ENCODE data around the gene CHST4. TPM values are rescaled to one million over a fixed set of nuclear protein-coding genes. Genes with fewer than 3 reads are reported as not detected.
"Not testable (repeated sequence)": the region's sequence is repeated elsewhere in the genome, so short reads cannot be mapped to it uniquely, and the experiment has no call there.

CHST4 gene
- polyA plus RNA-seq (ENCODE audit: insufficient read length in 4 of 4) = under 1 TPM; 0.27 to 0.55 (median 0.31) TPM

DNA sequence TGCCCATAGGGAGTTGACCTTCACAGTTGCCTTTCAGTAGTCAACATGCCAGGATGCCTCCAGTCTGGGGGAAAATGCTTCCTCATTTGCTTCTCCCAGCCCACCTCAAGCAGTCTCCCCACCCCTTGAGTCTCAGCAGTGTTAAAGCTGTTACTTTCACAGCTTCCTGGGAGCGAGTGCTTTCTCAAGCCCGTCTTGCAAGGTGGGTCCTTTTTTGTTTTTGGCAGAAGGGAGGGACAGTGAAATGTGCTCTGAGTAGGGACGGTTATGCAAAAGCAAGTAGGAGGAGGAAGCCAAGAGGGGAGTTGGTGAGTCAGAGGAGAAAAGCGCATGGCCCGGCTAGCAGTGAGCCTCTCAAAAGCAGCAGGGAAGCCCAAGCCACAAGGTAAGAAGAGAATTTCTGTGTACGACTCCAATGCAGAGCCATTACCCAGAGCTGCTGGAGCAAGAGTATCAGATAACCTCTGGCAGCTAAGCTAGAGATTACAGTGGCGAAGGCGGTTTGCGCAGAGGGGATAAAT, at the start of gene CHST4:
CHST4 (plus strand) TSS at position 316 of the 521 bp plus-strand sequence. CDS start 10,252 bp downstream, outside the sequence.
- peak in 2 of 4 donors; percentile 24 to 27 for DNase-seq (ENCODE audit: low read depth in 4 of 4, low spot score in 2 of 4)

DNA sequence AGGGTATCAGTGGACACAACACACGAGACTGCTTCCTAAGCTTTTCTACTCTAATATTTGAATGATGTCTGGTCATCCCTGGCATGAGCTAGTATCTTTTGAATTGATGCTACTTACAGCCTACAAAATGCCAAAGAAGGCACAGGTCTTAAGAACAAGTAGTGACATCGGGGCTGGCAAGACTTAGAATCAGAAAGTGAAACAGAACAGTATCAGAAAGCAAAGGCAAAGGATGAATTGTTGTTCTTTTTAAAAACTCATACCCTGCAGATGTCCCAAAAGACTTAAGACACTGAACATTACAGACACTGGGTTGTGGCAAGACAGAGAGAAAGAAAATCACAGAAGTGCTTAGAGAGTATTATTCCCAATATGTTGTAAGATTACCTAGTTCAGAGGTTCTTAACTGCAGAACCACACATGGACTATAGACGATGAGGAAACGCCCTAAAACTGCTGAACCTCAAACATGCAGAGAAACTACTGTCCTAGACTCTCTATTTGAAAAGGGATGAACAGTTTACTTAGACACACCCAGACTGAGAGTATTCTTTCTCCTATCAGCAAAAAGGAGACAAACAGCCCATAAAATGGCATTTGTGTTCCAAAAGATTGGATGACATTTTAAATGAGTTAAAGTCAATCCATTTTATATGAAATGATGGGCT, 49.6 kb upstream of the CHST4 start:
- DNase-seq (ENCODE audit: low read depth in 4 of 4, low spot score in 2 of 4) = no peak

- DNase-seq (ENCODE audit: low read depth in 4 of 4, low spot score in 2 of 4) = no peak
Observed at GRCh38 chr16:71479420-71479819, 46.8 kb upstream of the CHST4 start.

- DNase-seq (ENCODE audit: low read depth in 4 of 4, low spot score in 2 of 4) = no peak
Observed at GRCh38 chr16:71480956-71481355, 45.3 kb upstream of the CHST4 start.

DNA sequence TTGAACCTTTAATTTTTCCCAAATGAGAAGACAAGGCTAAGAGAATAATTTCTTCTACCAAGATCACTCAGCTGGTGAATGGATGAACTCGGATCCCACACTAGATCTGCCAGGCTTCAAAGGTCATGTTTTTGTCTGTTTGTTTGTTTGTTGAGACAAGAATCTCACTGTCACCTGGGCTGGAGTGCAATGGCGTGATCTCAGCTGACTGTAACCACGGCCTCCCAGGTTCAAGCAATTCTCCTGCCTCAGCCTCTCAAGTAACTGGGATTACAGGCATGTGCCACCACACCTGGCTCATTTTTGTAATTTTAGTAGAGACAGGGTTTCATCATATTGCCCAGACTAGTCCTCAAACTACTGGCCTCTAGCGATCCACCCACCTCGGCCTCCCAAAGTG, 43.7 kb upstream of the CHST4 start:
- no peak for DNase-seq (ENCODE audit: low read depth in 4 of 4, low spot score in 2 of 4)

DNA sequence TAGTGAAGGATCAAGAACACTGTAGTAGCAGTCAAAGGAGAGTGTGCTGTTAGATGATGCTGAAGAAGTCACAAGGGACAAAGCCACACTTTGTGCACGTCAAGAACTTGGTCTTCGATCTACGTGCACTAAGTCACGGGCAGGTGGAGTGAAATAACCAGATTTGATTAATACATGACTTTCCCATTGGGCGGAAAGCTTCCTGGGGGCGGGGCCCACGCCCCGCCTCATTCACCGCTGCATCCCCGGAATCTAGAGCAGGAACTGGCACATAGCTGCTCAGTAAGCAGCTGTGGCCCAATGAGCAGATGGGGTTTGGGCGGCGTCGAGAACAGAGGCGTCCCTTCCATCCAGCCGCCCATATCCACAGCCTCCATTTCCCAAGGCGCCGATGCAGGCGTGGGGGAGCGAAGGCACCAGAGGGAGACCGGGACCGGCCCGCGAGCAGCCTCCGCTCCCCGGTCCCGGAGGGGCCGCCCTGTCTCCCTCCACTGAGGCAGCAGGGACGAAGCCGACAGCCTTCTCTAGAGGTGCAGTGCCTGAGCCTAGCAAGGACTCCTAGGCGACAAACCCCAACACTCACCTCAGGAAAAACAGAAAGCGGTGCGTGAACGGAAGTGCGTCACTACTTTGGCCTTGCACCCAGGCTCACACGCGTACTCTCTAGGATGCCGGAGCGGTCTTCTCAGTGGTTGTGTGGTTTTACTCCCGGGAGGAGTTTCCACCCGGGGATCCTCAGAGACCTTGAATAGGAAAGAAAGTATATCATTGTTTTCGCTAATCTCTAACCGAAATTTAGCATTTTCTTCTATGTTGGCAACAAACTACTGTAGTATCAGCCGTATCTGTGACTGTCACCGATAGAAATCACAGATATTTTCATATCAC, 42.0 kb upstream of the CHST4 start:
- DNase-seq (ENCODE audit: low read depth in 4 of 4, low spot score in 2 of 4) = peak in 3 of 4 donors; percentile 79 to 84 (median 81)

DNA sequence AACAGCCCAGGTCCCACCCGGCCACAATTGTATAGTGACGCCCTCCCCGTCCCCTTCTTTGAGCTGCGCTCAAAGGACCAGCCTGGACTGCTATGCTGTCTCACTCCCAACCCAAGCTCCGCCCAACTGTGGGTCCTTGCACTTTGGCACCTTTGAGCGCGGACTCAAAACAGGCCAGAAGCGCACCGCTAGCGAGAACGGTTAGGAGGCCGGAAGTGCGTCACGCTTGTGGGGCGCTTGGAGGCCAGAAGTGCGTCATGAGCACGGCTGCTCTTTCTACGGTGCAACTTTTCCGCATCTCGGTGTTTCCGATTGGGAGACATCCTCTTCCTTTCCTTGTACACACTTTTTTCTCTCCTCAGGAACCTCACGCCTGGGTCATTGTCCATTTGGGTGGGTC, 37.1 kb upstream of the CHST4 start, which contains the start of gene ZNF19:
ZNF19 (minus strand) TSS at position 203 of the 400 bp plus-strand sequence. CDS start 7,210 bp downstream, outside the sequence.
- DNase-seq (ENCODE audit: low read depth in 4 of 4, low spot score in 2 of 4) = no peak

DNA sequence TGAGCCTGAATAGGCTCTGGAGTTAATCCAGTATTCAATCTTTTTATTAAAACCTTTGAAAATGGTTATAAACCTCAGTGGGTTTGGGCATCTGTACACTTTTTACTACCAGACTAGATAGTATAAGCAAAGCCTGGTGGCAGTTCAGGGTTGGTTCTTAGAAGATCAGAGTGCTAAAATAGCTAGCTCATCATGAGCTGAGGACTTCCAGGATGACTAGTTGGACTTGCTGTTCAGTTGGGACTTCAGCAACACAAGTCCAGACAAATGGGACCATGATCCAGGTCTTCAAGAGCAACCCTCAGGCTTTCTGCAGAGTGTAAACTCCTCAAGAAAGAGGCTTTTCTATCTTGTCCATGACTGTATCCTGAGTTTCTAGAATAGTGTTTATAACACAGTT, 35.9 kb upstream of the CHST4 start:
- no peak for DNase-seq (ENCODE audit: low read depth in 4 of 4, low spot score in 2 of 4)

DNA sequence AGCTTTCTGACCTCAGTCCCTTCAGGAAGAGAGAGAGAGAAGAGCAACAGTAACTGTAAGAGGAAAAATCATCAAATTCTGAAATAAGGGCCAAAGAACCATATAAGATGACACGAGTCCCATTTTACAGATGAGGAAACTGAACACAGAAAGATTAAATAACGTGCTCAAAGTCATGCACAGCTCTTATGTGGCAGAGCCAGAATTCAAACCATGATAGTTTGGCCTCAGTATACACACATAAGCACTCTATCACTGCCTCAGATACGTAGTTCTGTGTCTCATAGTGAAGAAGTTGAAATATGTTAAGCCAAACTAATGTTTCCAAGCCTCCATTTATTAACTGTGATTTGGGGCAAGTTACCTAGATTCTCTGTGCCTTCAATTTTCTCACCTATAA, 35.2 kb upstream of the CHST4 start:
- DNase-seq (ENCODE audit: low read depth in 4 of 4, low spot score in 2 of 4) = no peak

DNA sequence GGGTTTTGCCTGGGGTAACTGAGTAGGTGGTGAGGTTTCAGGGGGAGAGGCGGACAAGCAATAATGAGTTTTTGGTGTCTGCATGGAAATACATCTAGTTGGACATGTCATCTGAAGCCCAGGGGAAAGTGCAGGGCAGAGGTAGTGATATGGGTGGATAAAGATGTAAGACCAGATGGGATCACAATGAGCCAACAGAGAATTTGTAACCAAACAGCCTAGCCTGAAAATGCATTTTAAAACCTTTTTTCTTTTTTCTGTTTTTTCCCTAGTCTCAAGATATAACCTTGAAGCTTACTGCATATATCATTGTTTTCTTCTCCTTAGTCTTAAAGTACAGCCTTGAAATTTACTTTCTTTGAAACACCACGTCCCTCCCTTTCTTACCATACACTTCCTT, 33.4 kb upstream of the CHST4 start:
- DNase-seq (ENCODE audit: low read depth in 4 of 4, low spot score in 2 of 4) = no peak

- DNase-seq (ENCODE audit: low read depth in 4 of 4, low spot score in 2 of 4) = no peak
Observed at GRCh38 chr16:71493213-71493612, 33.0 kb upstream of the CHST4 start.

GRCh38 chr16:71498031-71498430, 28.2 kb upstream of the CHST4 start:
- DNase-seq (ENCODE audit: low read depth in 4 of 4, low spot score in 2 of 4) = no peak

DNA sequence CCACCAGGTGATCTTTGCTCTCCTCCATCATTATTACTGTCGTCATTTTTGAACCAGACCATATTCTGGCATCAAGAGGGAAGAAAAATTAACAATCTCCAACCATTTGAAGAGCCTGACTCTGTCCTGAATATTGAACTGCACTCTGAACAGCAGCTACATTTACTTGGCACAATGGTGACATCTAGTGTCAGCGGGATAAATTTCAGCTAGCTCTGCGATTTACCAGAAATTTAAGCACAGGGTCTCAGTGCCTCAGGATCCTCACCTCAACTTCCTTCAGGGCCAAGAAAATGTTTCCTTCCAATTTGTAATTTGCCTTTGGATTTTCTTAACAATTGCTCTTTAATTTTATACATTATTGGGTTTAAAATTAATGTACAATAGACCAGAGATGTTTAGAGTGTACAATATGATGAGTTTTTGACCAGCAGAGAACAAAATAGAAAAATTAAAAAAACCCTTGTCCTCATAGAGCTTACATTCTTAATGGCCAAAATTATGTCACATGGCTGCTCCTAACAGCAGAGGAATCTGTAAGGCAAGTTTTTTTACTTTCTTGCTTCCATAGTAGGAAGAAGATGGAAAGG, 26.4 kb upstream of the CHST4 start:
- peak in 1 of 4 donors; percentile 33 for DNase-seq (ENCODE audit: low read depth in 4 of 4, low spot score in 2 of 4)

DNA sequence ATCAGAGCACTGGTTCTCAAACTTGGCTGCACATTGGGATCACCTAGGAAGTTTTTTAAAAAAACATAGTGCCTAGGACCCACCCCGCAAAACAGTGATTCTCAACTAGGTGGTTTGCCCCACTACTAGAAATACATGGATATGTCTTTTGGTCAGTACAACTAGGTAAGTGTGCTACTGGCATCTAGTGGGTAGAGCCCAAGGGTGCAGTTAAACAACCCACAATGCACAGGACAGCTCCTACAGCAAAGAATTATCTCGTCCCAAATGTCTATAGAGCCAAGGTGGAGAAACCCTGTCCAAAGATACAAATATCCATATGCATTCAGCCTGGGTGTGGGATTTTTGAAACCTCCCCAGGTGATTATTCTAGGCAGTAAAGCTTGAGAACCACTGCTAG, 25.3 kb upstream of the CHST4 start:
- DNase-seq (ENCODE audit: low read depth in 4 of 4, low spot score in 2 of 4) = no peak

DNA sequence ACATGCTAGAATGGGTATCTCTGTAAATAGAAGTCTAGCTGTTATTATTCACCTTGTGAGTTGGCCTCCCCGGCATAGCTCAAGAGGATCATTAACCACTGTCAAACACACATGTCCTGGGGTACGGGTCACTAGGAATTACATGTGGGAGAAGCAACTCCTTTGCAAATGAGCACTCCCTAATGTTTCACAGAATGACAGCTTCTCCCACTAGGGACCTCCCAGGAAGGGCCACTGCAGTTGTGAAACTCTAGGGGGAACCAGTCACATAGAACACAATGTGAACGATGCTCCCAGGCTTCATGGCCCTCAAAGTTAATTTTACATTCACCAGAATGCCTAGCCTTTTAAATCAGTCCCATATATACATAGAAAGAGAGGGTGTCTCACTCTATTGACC, 24.7 kb upstream of the CHST4 start:
- DNase-seq (ENCODE audit: low read depth in 4 of 4, low spot score in 2 of 4) = peak in 1 of 4 donors; percentile 27

- not testable (repeated sequence) for DNase-seq (ENCODE audit: low read depth in 4 of 4, low spot score in 2 of 4)
Observed at GRCh38 chr16:71504051-71504450, 22.2 kb upstream of the CHST4 start.

GRCh38 chr16:71504901-71505300, 21.3 kb upstream of the CHST4 start:
- no peak for DNase-seq (ENCODE audit: low read depth in 4 of 4, low spot score in 2 of 4)

DNA sequence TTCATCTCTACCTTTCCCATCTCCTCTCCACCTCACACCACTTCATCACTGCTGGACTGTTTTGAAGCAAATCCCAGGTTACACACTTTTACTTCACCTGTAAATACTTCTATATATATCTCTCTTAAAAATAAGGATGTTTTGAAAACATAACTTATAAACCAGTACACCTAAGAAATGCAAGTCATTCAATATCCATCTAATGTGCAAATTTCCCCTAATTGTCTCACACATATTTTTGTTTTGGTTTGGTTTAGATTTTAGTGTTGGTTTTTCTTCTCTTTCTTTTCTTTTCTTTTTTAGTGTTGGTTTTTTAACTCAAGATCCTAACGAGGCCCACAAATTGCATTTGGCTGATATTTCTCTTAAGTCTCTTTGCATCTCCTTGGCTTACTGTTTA, 19.2 kb upstream of the CHST4 start:
- DNase-seq (ENCODE audit: low read depth in 4 of 4, low spot score in 2 of 4) = no peak

GRCh38 chr16:71513302-71513701, 12.9 kb upstream of the CHST4 start:
- DNase-seq (ENCODE audit: low read depth in 4 of 4, low spot score in 2 of 4) = no peak

GRCh38 chr16:71514476-71514875, 11.8 kb upstream of the CHST4 start:
- no peak for DNase-seq (ENCODE audit: low read depth in 4 of 4, low spot score in 2 of 4)

DNA sequence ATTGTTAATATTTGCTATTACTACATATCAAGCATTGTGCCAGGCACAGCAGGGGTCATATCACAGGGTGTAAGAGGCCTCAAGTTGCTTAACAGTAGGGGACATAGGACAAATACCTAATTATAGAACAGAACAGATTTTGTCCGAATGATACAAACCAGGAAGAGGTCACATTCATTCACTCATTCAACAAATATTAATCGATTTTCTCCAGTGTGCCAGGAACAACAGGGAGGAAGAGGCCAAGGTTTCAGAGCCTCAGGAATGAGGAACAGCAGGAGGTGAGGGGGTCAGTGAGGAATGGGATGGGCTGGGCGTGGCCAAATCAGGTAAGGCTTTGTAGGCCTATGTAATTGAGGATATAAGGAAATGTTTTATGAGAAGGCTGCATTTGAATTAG, 11.2 kb upstream of the CHST4 start:
- no peak for DNase-seq (ENCODE audit: low read depth in 4 of 4, low spot score in 2 of 4)

All from left renal cortex interstitium (tissue), 4 donors.